ENCODE results near the gene SIM1.

The SIM1 gene

GRCh38 chr6:100346203-100346602 is 118.5 kb downstream of the SIM1 start:
- no peaks in the 10 kb centered on the region for H3K9me3 Mint-ChIP-seq
- no peaks in the 10 kb centered on the region for H3K36me3 Mint-ChIP-seq (ENCODE audit: insufficient read depth)
- DNase-seq (ENCODE audit: low spot score in 2 of 2) (no peak), ATAC-seq (replicated peaks; ENCODE audit: extremely low read depth, poor library complexity, severe bottlenecking) (no peak)
- no peak overlapping the region for H3K4me3 Mint-ChIP-seq
- H3K4me1 Mint-ChIP-seq, result peaks cover 6% of the 10 kb centered on the region
- no peak overlapping the region for H3K27ac Mint-ChIP-seq (ENCODE audit: low read depth)
- no peaks in the 10 kb centered on the region for H3K27me3 Mint-ChIP-seq

DNA sequence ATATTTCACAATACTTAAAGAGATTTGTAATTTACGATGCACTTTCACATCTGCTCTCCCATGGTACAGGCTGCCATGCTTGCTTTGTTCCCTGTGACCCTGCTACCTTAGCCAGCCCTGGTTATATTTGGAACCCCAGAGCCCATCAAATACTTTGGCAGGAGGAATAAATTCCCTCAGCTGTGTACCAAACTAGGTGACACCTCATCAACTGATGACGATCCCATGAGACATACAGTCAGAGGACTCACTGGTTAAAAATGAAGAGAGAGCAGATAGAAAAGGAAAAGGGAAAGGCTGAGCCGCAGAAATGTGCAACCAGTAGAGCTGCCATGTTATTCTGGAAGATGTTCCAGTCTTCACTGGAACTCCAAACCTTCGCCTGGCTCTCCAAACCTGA is 120.0 kb downstream of the SIM1 start:
- Mint-ChIP-seq H3K27ac (ENCODE audit: low read depth) (no peak overlapping the region), H3K27me3 (no peaks in the 10 kb centered on the region), H3K36me3 (ENCODE audit: insufficient read depth) (no peaks in the 10 kb centered on the region), H3K9me3 (no peaks in the 10 kb centered on the region), H3K4me1 (peaks cover 6% of the 10 kb centered on the region), H3K4me3 (no peak overlapping the region)
- DNase-seq (ENCODE audit: low spot score in 2 of 2) (no peak), ATAC-seq (replicated peaks; ENCODE audit: extremely low read depth, poor library complexity, severe bottlenecking) (no peak)

DNA sequence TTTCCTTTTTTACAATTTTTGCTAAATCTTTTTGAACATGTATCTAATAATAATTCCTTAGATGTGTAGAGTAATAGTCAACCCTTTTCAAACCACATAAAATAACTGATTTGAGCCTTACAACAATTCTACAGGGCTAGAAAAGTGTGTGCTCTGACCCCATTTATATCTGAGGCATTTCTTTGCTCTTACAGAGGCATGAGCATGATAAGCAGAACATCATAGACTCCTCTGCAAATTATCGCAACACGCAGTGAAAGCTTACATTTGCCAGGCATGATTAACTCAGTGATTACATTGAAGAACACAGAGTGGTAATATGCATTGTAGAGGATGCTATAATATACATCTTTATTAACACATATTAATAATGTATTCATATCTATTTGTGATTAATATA is 120.4 kb downstream of the SIM1 start:
- Mint-ChIP-seq H3K4me3 (no peak overlapping the region), H3K27me3 (no peaks in the 10 kb centered on the region), H3K4me1 (peaks cover 6% of the 10 kb centered on the region), H3K36me3 (ENCODE audit: insufficient read depth) (no peaks in the 10 kb centered on the region), H3K27ac (ENCODE audit: low read depth) (no peak overlapping the region), H3K9me3 (no peaks in the 10 kb centered on the region)
- ATAC-seq (replicated peaks; ENCODE audit: extremely low read depth, poor library complexity, severe bottlenecking) (no peak), DNase-seq (ENCODE audit: low spot score in 2 of 2) (no peak)

DNA sequence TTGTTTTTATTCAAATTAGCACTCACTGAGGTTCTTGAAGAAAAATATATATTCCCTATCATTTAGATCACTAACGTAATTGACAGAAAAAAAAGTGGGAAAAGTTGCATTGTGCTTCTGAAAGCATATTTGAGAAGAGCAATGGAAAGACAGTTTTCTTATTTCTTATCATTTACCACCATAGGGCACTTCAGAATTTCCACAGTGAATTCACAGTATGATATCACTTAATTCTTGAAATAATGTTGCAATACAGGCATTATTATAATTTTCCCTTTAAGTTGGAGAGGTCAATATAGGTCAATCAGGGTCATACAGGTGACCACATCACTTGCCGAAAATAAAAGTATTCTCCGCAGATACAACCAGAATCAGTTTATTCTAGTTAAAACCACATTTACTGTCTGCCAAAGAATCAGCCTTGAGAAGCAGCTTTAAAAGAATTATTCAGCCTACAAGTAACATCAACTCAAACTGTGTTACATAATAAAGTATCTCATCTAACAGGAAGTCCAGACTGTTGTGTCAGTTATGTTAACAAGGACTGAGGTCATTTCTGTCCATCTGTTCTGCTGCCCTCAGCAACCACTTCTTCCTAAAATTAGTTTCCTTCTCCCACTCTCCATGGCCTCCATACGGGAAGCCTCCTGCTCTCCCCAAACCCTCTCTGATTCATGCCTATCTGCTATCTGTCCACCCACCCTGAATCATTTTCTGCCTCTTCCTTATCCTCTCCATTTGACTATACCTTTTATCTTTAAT is 121.2 kb downstream of the SIM1 start:
- H3K9me3 Mint-ChIP-seq, result no peaks in the 10 kb centered on the region
- no peaks in the 10 kb centered on the region for H3K36me3 Mint-ChIP-seq (ENCODE audit: insufficient read depth)
- ATAC-seq (replicated peaks; ENCODE audit: extremely low read depth, poor library complexity, severe bottlenecking) (no peak), DNase-seq (ENCODE audit: low spot score in 2 of 2) (no peak)
- H3K27ac Mint-ChIP-seq (ENCODE audit: low read depth), result no peak overlapping the region
- no peaks in the 10 kb centered on the region for H3K27me3 Mint-ChIP-seq
- peaks cover 6% of the 10 kb centered on the region for H3K4me1 Mint-ChIP-seq
- H3K4me3 Mint-ChIP-seq, result no peak overlapping the region

GRCh38 chr6:100342830-100343229 is 121.9 kb downstream of the SIM1 start:
- Mint-ChIP-seq H3K4me1 (peaks cover 2% of the 10 kb centered on the region), H3K36me3 (ENCODE audit: insufficient read depth) (no peaks in the 10 kb centered on the region), H3K27me3 (no peaks in the 10 kb centered on the region), H3K4me3 (no peak overlapping the region), H3K9me3 (no peaks in the 10 kb centered on the region), H3K27ac (ENCODE audit: low read depth) (no peak overlapping the region)
- no peak for DNase-seq (ENCODE audit: low spot score in 2 of 2)
- no peak for ATAC-seq (replicated peaks; ENCODE audit: extremely low read depth, poor library complexity, severe bottlenecking)

- Mint-ChIP-seq H3K9me3 (no peaks in the 10 kb centered on the region), H3K36me3 (ENCODE audit: insufficient read depth) (no peaks in the 10 kb centered on the region), H3K4me3 (no peak overlapping the region), H3K4me1 (no peaks in the 10 kb centered on the region), H3K27ac (ENCODE audit: low read depth) (no peak overlapping the region), H3K27me3 (no peaks in the 10 kb centered on the region)
- no peak for ATAC-seq (replicated peaks; ENCODE audit: extremely low read depth, poor library complexity, severe bottlenecking)
- no peak for DNase-seq (ENCODE audit: low spot score in 2 of 2)
Measured at GRCh38 chr6:100339574-100340255, 125.0 kb downstream of the SIM1 start.

GRCh38 chr6:100338090-100338489 is 126.6 kb downstream of the SIM1 start:
- Mint-ChIP-seq H3K27ac (ENCODE audit: low read depth) (no peak overlapping the region), H3K9me3 (no peaks in the 10 kb centered on the region), H3K4me3 (no peak overlapping the region), H3K36me3 (ENCODE audit: insufficient read depth) (no peaks in the 10 kb centered on the region), H3K27me3 (no peaks in the 10 kb centered on the region), H3K4me1 (no peaks in the 10 kb centered on the region)
- ATAC-seq (replicated peaks; ENCODE audit: extremely low read depth, poor library complexity, severe bottlenecking) (no peak), DNase-seq (ENCODE audit: low spot score in 2 of 2) (no peak)

DNA sequence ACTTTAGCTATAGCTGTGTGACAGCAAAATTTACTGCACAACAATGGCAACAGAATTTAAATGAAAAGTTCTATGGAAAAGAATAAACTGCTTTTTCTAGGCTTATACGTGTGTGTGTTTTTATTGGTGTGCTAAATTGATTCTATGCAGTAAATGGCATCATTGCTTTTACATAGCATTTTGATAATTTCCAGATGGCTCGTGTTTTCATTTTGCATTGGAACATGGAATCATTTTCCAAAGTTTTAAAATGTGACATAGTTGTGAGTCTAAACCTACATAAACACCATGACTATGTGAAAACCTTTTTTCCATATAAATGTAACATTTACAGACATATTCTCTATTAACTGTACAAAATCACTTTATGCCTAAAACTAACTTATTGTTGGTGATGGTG is 127.8 kb downstream of the SIM1 start:
- Mint-ChIP-seq H3K27ac (ENCODE audit: low read depth) (no peak overlapping the region), H3K27me3 (no peaks in the 10 kb centered on the region), H3K36me3 (ENCODE audit: insufficient read depth) (no peaks in the 10 kb centered on the region), H3K9me3 (no peaks in the 10 kb centered on the region), H3K4me3 (no peak overlapping the region), H3K4me1 (no peaks in the 10 kb centered on the region)
- DNase-seq (ENCODE audit: low spot score in 2 of 2) (no peak), ATAC-seq (replicated peaks; ENCODE audit: extremely low read depth, poor library complexity, severe bottlenecking) (no peak)

GRCh38 chr6:100335991-100336390 is 128.7 kb downstream of the SIM1 start:
- no peaks in the 10 kb centered on the region for H3K36me3 Mint-ChIP-seq (ENCODE audit: insufficient read depth)
- H3K27ac Mint-ChIP-seq (ENCODE audit: low read depth), result no peak overlapping the region
- H3K27me3 Mint-ChIP-seq, result no peaks in the 10 kb centered on the region
- ATAC-seq (replicated peaks; ENCODE audit: extremely low read depth, poor library complexity, severe bottlenecking) (no peak), DNase-seq (ENCODE audit: low spot score in 2 of 2) (no peak)
- no peak overlapping the region for H3K4me3 Mint-ChIP-seq
- H3K4me1 Mint-ChIP-seq, result no peaks in the 10 kb centered on the region
- no peaks in the 10 kb centered on the region for H3K9me3 Mint-ChIP-seq
